ENCODE measurements around the gene PTPN6. TPM values are rescaled to one million over a fixed set of nuclear protein-coding genes. Genes with fewer than 3 reads are reported as not detected.

The PTPN6 gene
- total RNA-seq, 1 experiment from 2014 or later: 13.7 TPM

- no TSS peak for BruUV-seq (replicated peaks)
- ChIA-PET CTCF (no interaction called here), POLR2A (interaction anchor here (0.5 kb wide), 1 partner anchor 60 kb away, joined by 7 read pairs; no protein-coding TSS in a partner anchor)
- in situ Hi-C loops (cut with HindIII; ENCODE audit: low pct_unique_long_range_greater_than_20kb, low sequenced_read_pairs) (no loop called here), intact Hi-C loops (cut with micrococcal nuclease; ENCODE audit: unreplicated experiment) (no loop called here)
- H3K27ac ChIP-seq (ENCODE audit: low read length): peak overlapping the region; percentile 91
- H3K36me3 ChIP-seq (ENCODE audit: control insufficient read depth, insufficient read depth, low read length): peaks cover 16% of the 10 kb centered on the region
- H3K9me3 ChIP-seq (ENCODE audit: control insufficient read depth, insufficient read depth, low read depth, low read length): no peaks in the 10 kb centered on the region
- DNase-seq (ENCODE audit: low read depth, low spot score): no peak
- peak overlapping the region in 1 of 2 experiments; percentile 71; a peak in 2 of 4 replicates for H3K4me3 ChIP-seq (ENCODE audit: low read depth in 2 of 2, low read length in 2 of 2)
- ATAC-seq: no peak
- peaks cover 23% of the 10 kb centered on the region for H3K4me1 ChIP-seq (ENCODE audit: control insufficient read depth, insufficient read depth, low read length)
- TF ChIP-seq SIN3A (IDR thresholded peaks at IDR 0.05; ENCODE audit: borderline replicate concordance, insufficient read depth, low read depth, low read length) (no peak), POLR2AphosphoS5 (IDR thresholded peaks at IDR 0.05; ENCODE audit: low read depth, low read length) (no peak), TCF7L2 (IDR thresholded peaks at IDR 0.05; ENCODE audit: low read depth, low read length) (no peak)
- TF ChIP-seq, protein P1, sequence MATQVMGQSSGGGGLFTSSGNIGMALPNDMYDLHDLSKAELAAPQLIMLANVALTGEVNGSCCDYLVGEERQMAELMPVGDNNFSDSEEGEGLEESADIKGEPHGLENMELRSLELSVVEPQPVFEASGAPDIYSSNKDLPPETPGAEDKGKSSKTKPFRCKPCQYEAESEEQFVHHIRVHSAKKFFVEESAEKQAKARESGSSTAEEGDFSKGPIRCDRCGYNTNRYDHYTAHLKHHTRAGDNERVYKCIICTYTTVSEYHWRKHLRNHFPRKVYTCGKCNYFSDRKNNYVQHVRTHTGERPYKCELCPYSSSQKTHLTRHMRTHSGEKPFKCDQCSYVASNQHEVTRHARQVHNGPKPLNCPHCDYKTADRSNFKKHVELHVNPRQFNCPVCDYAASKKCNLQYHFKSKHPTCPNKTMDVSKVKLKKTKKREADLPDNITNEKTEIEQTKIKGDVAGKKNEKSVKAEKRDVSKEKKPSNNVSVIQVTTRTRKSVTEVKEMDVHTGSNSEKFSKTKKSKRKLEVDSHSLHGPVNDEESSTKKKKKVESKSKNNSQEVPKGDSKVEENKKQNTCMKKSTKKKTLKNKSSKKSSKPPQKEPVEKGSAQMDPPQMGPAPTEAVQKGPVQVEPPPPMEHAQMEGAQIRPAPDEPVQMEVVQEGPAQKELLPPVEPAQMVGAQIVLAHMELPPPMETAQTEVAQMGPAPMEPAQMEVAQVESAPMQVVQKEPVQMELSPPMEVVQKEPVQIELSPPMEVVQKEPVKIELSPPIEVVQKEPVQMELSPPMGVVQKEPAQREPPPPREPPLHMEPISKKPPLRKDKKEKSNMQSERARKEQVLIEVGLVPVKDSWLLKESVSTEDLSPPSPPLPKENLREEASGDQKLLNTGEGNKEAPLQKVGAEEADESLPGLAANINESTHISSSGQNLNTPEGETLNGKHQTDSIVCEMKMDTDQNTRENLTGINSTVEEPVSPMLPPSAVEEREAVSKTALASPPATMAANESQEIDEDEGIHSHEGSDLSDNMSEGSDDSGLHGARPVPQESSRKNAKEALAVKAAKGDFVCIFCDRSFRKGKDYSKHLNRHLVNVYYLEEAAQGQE (IDR thresholded peaks at IDR 0.05; ENCODE audit: insufficient read depth in 1 of 2, low read depth in 2 of 2, low read length in 1 of 2): no peak
- TF ChIP-seq, protein P2, sequence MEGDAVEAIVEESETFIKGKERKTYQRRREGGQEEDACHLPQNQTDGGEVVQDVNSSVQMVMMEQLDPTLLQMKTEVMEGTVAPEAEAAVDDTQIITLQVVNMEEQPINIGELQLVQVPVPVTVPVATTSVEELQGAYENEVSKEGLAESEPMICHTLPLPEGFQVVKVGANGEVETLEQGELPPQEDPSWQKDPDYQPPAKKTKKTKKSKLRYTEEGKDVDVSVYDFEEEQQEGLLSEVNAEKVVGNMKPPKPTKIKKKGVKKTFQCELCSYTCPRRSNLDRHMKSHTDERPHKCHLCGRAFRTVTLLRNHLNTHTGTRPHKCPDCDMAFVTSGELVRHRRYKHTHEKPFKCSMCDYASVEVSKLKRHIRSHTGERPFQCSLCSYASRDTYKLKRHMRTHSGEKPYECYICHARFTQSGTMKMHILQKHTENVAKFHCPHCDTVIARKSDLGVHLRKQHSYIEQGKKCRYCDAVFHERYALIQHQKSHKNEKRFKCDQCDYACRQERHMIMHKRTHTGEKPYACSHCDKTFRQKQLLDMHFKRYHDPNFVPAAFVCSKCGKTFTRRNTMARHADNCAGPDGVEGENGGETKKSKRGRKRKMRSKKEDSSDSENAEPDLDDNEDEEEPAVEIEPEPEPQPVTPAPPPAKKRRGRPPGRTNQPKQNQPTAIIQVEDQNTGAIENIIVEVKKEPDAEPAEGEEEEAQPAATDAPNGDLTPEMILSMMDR (IDR thresholded peaks at IDR 0.05): no peak
- H3K27me3 ChIP-seq (ENCODE audit: control insufficient read depth, insufficient read depth, low read length): no peaks in the 10 kb centered on the region
Measured at GRCh38 chr12:6968426-6968825, 17.3 kb downstream of the PTPN6 start.

DNA sequence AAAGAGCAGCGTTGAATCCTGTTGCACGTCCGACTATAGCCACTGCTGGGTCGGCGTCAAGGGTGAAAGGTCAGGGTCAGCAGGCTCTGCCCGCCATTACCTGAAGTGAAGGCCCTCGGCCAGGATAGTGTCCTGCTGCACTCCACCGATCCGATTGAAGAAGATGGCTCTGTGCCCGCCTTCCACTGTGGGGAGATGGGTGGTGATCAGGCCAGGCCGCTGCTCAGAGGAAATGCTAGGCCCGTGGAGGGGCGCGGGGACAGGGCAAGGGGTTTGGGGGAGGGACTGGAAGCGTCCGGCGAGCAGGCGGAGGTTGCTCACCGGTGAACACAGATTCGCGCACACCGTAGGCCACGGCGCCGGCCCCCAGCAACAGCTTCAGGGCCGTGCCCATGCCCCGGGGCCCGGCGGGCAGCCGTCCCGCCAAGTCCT lies 19.0 kb downstream of the PTPN6 start:
- ChIA-PET POLR2A (interaction anchor here (0.6 kb wide), 1 partner anchor 910 kb away, joined by 5 read pairs; no protein-coding TSS in a partner anchor), CTCF (no interaction called here)
- Histone ChIP-seq H3K27me3 (ENCODE audit: control insufficient read depth, insufficient read depth, low read length) (no peaks in the 10 kb centered on the region), H3K27ac (ENCODE audit: low read length) (peak overlapping the region; percentile 91), H3K4me1 (ENCODE audit: control insufficient read depth, insufficient read depth, low read length) (peaks cover 22% of the 10 kb centered on the region), H3K4me3 (ENCODE audit: low read depth in 2 of 2, low read length in 2 of 2) (peak overlapping the region; percentile 71 to 93), H3K36me3 (ENCODE audit: control insufficient read depth, insufficient read depth, low read length) (peaks cover 12% of the 10 kb centered on the region), H3K9me3 (ENCODE audit: control insufficient read depth, insufficient read depth, low read depth, low read length) (no peaks in the 10 kb centered on the region)
- BruUV-seq (replicated peaks): TSS peak; percentile 74
- TF ChIP-seq TCF7L2 (IDR thresholded peaks at IDR 0.05; ENCODE audit: low read depth, low read length) (no peak), SIN3A (IDR thresholded peaks at IDR 0.05; ENCODE audit: borderline replicate concordance, insufficient read depth, low read depth, low read length) (no peak), POLR2AphosphoS5 (IDR thresholded peaks at IDR 0.05; ENCODE audit: low read depth, low read length) (no peak)
- TF ChIP-seq, protein P1 (IDR thresholded peaks at IDR 0.05; ENCODE audit: insufficient read depth in 1 of 2, low read depth in 2 of 2, low read length in 1 of 2): no peak
- TF ChIP-seq, protein P2 (IDR thresholded peaks at IDR 0.05): no peak
- in situ Hi-C loops (cut with HindIII; ENCODE audit: low pct_unique_long_range_greater_than_20kb, low sequenced_read_pairs): no loop called here
- peak; percentile 63 for ATAC-seq
- intact Hi-C loops (cut with micrococcal nuclease; ENCODE audit: unreplicated experiment): no loop called here
- DNase-seq (ENCODE audit: low read depth, low spot score): no peak

Measured in Panc1 (cell line).